HG03342 (cell line): ENCODE data around the gene SOD2.
"Not testable (repeated sequence)": the region's sequence is repeated elsewhere in the genome, so short reads cannot be mapped to it uniquely, and the experiment has no call there.

Experiments
- ATAC-seq: cut with Tn5 transposase; IDR thresholded peaks from one replicate; pipeline ENCODE4 v1.9.1; 2021; ENCODE audit warnings: mild to moderate bottlenecking, moderate library complexity; ENCODE audit not compliant: unreplicated experiment

The SOD2 gene

GRCh38 chr6:159693128-159693893, at the start of gene SOD2:
Gene SOD2, minus strand, starts transcription at chr6:159693241. Its CDS starts 74 bp downstream, at chr6:159693167.
- ATAC-seq: peak; percentile 74

GRCh38 chr6:159742165-159742564, 49.1 kb upstream of the SOD2 start:
- no peak for ATAC-seq

GRCh38 chr6:159739341-159739740, 46.3 kb upstream of the SOD2 start:
- no peak for ATAC-seq

- ATAC-seq: no peak
These were observed 43.9 kb upstream of the SOD2 start for GRCh38 chr6:159736908-159737307.

- not testable (repeated sequence) for ATAC-seq
These were observed 40.4 kb upstream of the SOD2 start for GRCh38 chr6:159733395-159733794.

- ATAC-seq: not testable (repeated sequence)
These were observed 39.5 kb upstream of the SOD2 start for GRCh38 chr6:159732550-159732949.

GRCh38 chr6:159730332-159730676, 37.3 kb upstream of the SOD2 start:
- no peak for ATAC-seq

- ATAC-seq: no peak
These were observed 36.7 kb upstream of the SOD2 start for GRCh38 chr6:159729598-159730331.

- ATAC-seq: no peak
These were observed 35.5 kb upstream of the SOD2 start for GRCh38 chr6:159728531-159728964.

GRCh38 chr6:159727717-159728445, 34.8 kb upstream of the SOD2 start:
- peak; percentile 30 for ATAC-seq

GRCh38 chr6:159726918-159727716, 34.1 kb upstream of the SOD2 start, which contains the start of gene WTAP:
Gene WTAP, plus strand, starts transcription at chr6:159727506. Its CDS starts 8,760 bp downstream, at chr6:159736266.
- peak; percentile 74 for ATAC-seq

GRCh38 chr6:159726255-159726917, 33.3 kb upstream of the SOD2 start:
- no peak for ATAC-seq

- not testable (repeated sequence) for ATAC-seq
These were observed 32.2 kb upstream of the SOD2 start for GRCh38 chr6:159725208-159725607.

- no peak for ATAC-seq
These were observed 31.7 kb upstream of the SOD2 start for GRCh38 chr6:159724778-159725177.

GRCh38 chr6:159723259-159723658, 30.2 kb upstream of the SOD2 start:
- no peak for ATAC-seq

GRCh38 chr6:159722655-159723054, 29.6 kb upstream of the SOD2 start:
- no peak for ATAC-seq

GRCh38 chr6:159721981-159722380, 28.9 kb upstream of the SOD2 start:
- ATAC-seq: not testable (repeated sequence)

- no peak for ATAC-seq
These were observed 27.7 kb upstream of the SOD2 start for GRCh38 chr6:159720708-159721107.

GRCh38 chr6:159719287-159719686, 26.2 kb upstream of the SOD2 start:
- no peak for ATAC-seq

GRCh38 chr6:159718634-159719033, 25.6 kb upstream of the SOD2 start:
- no peak for ATAC-seq
